GDM1 (cell line): ENCODE data around the gene EOMES.

Source experiments
- DNase-seq: peaks from one replicate; lab custom pipeline; 2025; lab: John Stamatoyannopoulos, UW

The EOMES gene

DNA sequence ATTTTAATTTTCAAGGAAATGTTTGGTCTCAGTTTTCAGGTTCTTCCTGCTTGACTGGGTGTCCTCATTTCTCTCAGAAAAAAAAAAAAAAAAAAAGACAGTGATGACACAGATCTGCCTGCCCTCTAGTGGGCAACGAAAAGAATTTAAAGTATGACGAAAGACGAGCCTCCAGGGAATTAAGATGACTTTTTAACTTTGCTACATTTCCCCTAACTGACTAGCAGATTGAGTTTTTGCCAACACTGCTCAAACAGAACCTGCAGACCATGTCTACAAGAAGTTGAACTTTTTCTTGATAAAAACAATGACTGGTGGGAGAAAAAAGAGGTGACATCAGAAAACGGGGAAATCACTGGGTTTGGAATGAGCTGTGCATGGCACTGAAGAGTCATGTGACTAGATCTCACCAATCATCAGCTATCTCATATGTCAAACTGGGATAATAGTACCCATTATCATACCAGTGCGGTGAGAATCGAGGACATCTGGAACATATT, 40.8 kb downstream of the EOMES start:
- DNase-seq, result peak; percentile 25

DNA sequence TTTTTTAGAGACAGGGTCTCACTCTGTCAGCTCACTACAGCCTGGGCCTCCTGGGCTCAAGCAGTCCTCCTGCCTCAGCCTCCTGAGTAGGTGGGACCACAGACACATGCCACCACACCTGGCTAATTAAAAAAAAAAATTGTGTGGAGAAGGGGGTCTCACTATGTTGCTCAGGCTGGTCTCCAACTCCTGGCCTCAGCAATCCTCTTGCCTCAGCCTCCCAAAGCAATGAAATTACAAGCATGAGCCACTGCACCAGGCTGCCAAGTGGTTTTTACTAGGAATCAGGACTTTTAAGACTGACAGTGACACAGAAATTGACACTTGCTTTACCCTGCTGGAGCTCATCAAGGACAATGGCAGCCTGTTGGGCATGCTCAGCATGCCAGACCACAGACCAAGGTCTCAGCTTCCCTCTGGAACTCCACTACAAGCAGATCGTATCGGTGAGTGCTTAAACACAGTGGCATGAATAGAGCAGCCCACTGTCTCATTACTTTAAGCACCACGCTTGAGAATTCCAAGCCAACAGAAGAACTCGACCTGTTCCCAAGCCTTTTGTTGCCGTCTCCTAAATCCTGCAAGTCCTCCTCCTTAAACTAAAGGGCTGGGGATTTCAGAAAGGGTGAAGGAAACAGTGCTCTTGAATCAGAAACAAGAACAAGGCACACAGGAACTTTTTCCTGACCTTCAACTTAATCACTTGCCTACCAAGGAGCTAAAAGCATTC, 41.4 kb downstream of the EOMES start:
- DNase-seq, result peak; percentile 1

DNA sequence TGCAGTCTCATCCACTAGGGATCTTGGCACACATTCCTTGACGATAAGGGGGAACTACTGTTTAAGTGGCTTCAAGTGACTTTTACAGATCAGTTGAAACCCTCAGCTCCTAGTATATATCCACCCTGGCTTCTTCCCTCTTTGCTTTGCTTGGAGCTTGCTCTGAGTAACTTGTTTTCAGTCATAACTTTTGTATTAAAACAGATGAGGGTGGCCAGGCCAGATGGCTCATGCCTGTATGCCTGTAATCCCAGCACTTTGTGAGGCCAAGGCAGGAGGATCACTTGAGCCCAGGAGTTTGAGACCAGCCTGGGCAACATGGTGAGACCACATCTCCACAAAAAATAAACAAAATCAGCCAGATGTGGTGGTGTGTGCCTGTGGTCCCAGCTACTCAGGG, 42.4 kb downstream of the EOMES start:
- no peak for DNase-seq

DNA sequence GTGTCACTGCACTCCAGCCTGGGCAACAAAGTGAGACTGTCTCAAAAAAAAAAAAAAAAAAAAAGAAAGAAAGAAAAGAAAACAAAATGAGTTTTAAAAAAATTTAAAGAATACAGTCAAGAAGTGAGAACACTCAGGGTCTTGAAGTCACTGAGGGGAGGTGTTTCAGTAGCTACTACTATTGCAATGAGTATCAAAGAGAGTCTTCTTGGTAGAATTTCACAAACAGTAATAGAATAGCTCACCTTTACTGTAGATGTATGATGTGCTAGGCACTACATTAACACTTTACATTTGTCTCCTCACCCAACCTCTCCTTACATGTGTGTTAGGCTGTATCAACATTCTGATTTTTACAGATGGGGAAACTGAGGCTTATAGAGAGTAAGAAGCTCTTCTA, 43.9 kb downstream of the EOMES start:
- no peak for DNase-seq

DNA sequence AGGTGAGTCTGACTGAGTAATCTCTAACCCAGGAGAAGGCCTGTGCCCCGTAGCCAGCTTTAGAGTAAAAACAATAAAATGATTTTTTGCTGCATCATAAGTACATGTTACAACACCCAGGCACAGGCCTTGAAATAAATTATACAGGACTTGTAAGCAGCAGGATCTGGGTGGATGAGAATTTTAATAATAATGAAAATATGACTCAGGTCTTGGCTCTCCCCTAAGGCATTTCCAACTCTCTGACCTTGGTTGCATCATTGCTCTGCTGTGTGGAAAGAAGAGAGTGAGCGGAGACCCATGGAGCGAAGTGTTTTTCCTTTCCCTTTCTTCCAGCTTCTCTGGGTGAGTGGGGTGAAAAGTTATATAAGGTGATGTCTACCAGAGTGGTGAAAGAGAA, 44.6 kb downstream of the EOMES start:
- no peak for DNase-seq

DNA sequence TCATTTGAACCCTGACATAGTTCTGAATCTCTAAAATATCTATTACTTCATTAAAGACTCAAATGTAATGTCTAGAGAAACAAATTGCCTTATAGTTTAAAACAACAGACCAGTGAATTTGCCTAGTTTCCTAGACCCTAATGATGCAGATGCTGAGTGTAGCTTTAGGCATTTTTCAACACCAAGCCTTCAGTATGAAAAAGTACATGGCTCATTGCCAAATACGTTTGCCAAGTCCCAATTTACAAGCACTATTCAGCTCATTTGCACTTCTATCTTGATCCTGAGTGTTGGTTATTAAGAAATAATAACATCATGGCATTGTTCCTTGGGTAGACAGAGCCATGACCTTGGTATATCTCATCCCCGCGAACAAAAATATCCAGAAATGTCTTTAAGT, 46.8 kb downstream of the EOMES start:
- no peak for DNase-seq

DNA sequence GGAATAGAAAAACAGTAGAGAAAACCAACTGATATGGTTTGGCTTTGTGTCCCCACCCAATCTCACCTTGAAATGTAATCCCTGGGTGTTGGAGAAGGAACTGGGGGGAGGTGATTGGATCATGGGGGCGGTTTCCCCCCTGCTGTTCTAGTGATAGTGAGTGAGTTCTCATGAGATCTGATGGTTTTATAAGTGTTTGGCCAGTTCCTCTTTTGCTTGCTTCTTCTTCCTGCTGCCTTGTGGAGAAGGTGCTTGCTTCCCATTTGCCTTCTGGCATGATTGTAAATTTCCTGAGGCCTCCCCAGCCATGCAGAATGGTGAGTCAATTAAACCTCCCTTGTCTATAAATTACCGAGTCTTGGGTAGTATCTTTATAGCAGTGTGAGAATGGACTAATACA, 48.4 kb downstream of the EOMES start:
- peak; percentile 32 for DNase-seq

DNA sequence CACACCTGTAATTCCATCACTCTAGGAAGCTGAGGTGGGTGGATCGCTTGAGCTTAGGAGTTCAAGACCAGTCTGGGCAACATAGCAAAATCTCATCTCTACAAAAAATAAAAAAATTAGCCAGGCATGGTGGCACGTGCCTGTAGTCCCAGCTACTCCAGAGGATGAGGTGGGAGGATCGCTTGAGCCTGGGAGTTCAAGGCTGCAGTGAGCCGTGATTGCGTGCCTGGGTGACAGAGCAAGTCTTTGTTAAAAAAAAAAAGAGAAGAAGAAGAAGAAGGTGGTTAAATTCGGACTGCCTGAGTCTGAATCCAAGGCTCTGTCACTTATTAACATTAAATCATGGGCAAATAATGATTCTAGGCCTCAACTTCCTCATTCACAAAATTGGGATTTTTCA, 51.0 kb downstream of the EOMES start:
- no peak for DNase-seq

DNA sequence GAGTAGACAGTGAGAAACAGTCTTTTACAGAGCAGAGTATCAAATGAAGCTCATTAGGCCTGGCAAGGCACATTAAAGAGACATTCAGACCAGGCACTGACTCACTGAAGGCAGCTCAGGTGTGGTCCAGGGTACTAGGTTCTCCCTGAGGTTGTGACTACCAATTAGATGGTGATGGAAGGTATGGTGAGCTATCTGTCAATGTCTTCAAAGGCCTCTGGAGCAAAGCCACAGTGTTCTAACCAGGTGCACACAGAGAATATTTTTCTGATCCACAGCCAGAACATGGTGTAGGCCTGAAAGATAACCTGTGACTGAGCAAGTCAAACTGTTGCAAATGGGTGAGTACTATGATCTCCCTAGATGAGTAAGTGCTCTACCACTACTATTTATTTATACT, 51.5 kb downstream of the EOMES start:
- no peak for DNase-seq

DNA sequence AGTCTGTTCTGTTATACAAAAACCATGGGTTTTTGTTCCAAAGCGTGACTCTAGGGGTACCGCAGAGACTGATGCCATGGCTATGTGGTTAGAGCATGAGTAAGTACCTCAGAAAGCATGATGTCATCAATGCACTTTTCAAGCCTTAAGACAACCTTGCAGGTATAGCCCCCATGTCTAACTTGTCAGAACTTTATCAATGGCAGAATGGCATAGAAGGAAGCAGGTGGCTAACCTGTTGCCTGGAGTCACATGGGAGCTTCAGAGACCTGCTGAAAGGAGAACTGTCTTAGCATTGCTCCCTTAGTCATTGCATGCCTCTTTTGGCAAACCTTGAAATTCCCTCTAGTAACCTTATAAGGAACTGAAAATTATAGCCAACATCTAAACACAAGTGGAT, 52.5 kb downstream of the EOMES start:
- no peak for DNase-seq

DNA sequence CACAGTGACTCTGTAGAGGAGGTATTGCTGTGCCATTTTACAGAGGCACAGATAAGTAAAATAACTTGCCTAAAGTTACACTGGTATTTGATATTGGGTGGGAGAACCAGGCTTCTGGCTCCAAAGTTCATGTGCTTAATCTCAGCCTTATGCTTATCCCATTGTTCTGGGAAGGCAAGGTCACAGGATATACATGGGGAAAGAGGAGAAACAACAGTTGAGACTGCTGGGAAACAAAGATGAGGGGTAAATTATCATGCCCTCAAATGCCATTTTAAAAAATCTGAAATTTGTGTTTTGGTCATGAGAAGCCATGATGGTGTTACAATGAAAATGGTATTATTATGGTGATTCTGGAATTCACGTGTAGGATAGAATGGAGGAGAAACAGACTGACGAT, 54.4 kb downstream of the EOMES start:
- no peak for DNase-seq

DNA sequence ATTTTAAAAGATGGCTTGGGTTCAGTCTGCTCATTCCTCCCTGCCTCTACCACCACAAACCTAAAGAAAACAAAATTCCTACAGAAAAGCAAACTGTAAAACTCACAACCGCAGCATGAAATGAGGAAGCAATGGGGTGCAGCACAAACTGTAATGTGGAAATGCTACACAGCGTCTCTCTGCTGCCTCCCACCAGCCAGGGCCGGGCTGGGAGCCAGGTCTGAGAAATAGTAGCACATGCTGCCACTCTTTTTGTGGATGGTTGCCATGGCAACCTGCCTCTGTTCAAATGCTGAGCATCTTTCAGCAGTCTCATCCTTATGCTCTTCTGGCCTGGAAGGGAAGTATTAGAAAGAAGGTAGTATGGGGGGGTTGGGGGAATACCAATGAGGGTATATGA, 55.4 kb downstream of the EOMES start:
- DNase-seq, result peak; percentile 70

DNA sequence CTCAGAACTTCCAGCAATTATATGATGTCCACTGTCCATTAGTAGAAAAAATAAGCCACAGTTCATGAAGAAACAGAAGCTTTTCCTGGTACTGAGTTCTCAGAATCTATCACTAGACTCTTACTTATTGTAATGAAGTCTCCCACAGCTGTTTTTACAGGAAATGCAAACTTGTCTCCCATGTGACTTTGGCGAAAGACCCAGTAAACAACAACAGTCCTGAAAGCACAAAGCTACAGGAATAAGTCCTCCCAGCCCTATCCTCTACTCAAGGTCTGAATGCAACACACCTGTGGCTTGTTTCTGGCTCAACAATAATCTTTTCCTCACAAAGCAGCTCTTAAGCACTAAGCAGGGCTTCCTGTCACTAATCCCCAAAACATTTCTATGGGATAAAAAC, 55.9 kb downstream of the EOMES start:
- DNase-seq, result no peak
